Vagina (tissue), 2 donors: ENCODE measurements around the gene FOXP4. TPM values are rescaled to one million over a fixed set of nuclear protein-coding genes. Genes with fewer than 3 reads are reported as not detected.

Source experiments
- DNase-seq, 2 donors: peaks; one replicate each; pipeline ENCODE4 v3.0.0-alpha.2; 2017; ENCODE audit errors: extremely low spot score in 2 of 2
- H3K27ac ChIP-seq: fragments of 200-600 bp; sonication (generic); one replicate; pipeline ENCODE4 v1.5.1; 2019
- H3K27me3 ChIP-seq: fragments of 200-600 bp; sonication (generic); one replicate; pipeline ENCODE4 v1.5.1; 2019
- H3K36me3 ChIP-seq, 2 donors: fragments of 200-600 bp; sonication (generic); one replicate each; pipeline ENCODE4 v1.5.1; 2017 to 2019
- H3K4me1 ChIP-seq: fragments of 200-600 bp; sonication (generic); one replicate; pipeline ENCODE4 v1.5.1; 2019
- H3K4me3 ChIP-seq, 2 donors: fragments of 200-600 bp; sonication (generic); 1 replicate in 1 of 2; 2 replicates in 1 of 2; pipeline ENCODE4 v1.5.1; 2016 to 2019
- H3K9me3 ChIP-seq: fragments of 200-600 bp; sonication (generic); one replicate; pipeline ENCODE4 v1.5.1; 2019
- CTCF ChIP-seq, 3 experiments: fragments of 450-650 bp in 2 of 3; fragments of 200-600 bp in 1 of 3; sonication (generic) in 1 of 3; IDR thresholded peaks; one replicate each; pipeline ENCODE4 v1.5.1; 2017 to 2019; ENCODE audit warnings: antibody characterized with exemption in 3 of 3, mild to moderate bottlenecking in 2 of 3, moderate library complexity in 2 of 3
- POLR2A ChIP-seq, 2 donors: fragments of 450-650 bp; IDR thresholded peaks; one replicate each; pipeline ENCODE4 v1.6.1; 2017; ENCODE audit warnings: antibody characterized with exemption in 2 of 2, mild to moderate bottlenecking in 2 of 2, moderate library complexity in 2 of 2
- POLR2AphosphoS5 ChIP-seq, 2 donors: sonication (generic); formaldehyde crosslinking; IDR thresholded peaks; one replicate each; pipeline ENCODE4 v1.9.0; 2017; ENCODE audit warnings: antibody characterized with exemption in 2 of 2, mild to moderate bottlenecking in 2 of 2, low read depth in 1 of 2; ENCODE audit not compliant: insufficient read depth in 1 of 2
- intact Hi-C: fragments of 100-400 bp; cut with DNase I; formaldehyde crosslinking; loops from one replicate; pipeline ENCODE4 v1.15.1; 2023
- total RNA-seq: library from RNA; depleted of rRNA; stranded (reverse); fragments of >200 nt; gene quantifications from one replicate; pipeline ENCODE4 v1.2.3, GENCODE V29; 2016

The FOXP4 gene
- total RNA-seq, 1 donor from 2014 or later = 7.4 TPM

DNA sequence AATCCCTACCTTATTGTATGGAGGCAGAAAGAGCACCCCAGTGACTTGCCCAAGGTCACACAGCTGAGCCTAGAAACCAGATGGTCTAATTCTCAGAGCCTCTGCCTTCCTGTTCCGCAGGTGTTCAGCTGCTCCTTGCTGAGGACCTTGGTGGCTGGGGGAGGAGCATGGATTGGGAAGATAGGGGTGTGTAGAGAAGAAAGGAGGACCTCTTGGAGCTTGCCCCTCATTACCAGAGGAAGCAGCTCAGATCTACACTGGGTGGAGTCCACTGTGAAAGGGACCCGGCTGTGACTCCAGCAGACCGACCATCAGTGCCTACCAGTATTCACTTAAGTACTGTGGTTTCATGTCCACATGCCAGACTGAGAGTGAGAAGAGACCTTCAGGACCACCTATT lies 15.2 kb downstream of the FOXP4 start:
- Histone ChIP-seq H3K4me3 (no peak overlapping the region), H3K4me1 (peaks cover 14% of the 10 kb centered on the region), H3K36me3 (no peaks in the 10 kb centered on the region), H3K27me3 (no peaks in the 10 kb centered on the region), H3K27ac (no peak overlapping the region), H3K9me3 (no peaks in the 10 kb centered on the region)
- no peak for DNase-seq
- TF ChIP-seq POLR2A (IDR thresholded peaks at IDR 0.05) = no peak
- TF ChIP-seq CTCF (IDR thresholded peaks at IDR 0.05) = no peak
- TF ChIP-seq POLR2AphosphoS5 (IDR thresholded peaks at IDR 0.05; ENCODE audit: insufficient read depth in 1 of 2, low read depth in 1 of 2) = no peak
- intact Hi-C loops = no loop called here

DNA sequence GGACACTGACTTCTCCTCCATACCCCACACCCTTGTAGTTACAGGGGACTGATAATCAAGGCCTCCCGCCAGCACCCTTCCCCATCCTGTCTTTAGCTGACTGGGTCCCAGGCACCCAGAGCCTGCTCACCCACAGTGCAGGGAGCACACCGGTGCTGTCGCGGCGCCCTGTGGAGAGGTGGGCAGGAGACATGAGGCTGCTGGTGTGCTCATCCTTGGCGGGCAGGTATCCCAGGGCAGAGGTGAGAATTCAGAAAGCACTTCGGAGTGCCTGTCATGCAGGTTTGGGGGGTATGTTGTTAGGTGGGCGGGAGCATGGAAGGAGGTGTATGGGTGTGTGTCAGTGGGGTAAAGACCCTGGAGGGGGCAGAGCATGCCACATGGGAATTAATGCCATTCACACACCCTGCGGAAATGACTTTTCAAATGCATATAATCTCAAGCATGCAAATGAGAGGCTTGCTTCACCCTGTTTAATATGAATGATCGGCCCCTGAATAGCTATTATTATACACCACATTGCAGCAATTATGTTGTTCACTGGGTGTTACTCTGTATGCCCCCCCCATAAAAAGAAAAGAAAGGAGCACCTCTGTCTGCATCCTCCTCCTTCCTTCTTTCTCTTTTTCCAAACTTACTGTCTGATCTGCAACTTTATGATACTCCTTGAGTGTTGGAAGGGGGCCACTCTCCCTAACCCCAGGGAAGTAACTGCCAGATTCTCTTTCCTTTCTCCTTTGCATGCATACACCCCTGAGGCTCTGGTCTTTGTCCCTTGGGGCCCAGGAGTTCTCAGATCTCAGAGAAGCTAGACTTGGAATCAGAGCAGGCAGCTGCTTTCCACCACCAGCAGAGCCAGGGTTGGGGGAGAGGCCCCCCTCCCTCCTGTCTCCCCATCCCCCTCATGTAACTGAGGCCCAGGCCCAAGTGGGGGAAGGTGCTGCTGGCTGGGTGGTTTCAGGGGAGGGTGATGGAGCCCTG lies 16.0 kb downstream of the FOXP4 start:
- H3K27ac ChIP-seq = no peak overlapping the region
- DNase-seq = no peak
- intact Hi-C loops = no loop called here
- no peaks in the 10 kb centered on the region for H3K36me3 ChIP-seq
- H3K9me3 ChIP-seq = no peaks in the 10 kb centered on the region
- H3K4me3 ChIP-seq = no peak overlapping the region
- H3K27me3 ChIP-seq = no peaks in the 10 kb centered on the region
- TF ChIP-seq POLR2AphosphoS5 (IDR thresholded peaks at IDR 0.05; ENCODE audit: insufficient read depth in 1 of 2, low read depth in 1 of 2) (no peak), POLR2A (IDR thresholded peaks at IDR 0.05) (no peak), CTCF (IDR thresholded peaks at IDR 0.05) (no peak)
- peaks cover 14% of the 10 kb centered on the region for H3K4me1 ChIP-seq

DNA sequence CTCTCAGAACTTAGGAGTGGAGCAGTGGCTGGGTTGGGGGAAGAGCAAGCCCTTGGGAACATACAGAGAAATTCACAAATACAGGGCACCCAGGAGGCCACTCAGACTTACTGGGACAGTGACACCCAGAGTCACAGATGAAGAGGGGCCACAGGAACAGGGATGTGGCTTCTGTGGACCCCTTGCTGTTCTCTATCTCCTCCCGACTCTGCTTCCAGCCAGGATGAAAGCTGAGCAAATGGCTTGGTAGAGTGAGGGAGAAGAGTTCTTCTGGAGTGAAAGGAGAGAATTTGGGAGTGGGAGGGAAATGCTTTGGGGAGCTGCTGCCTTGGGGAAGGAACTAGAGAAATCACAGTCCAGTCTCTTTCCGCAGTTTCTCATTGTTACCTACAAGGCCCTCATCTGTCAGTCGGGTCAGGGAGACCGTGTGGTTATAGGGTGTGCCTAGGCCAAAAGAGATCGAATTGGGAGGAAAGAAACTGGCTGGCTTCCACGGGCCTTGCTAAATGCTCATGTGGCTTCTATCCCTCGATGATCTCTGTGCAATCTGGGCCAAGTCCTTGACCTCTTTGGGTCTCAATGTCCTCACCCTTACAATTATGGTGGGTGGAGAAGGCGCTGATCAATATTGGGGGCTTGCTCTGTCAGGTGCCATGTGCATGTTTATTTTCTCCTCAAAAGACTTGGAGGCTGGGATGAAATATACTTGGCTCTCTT lies 17.0 kb downstream of the FOXP4 start:
- H3K4me3 ChIP-seq = no peak overlapping the region
- no peak for DNase-seq
- peaks cover 14% of the 10 kb centered on the region for H3K4me1 ChIP-seq

GRCh38 chr6:41564448-41565142 lies 18.4 kb downstream of the FOXP4 start:
- H3K27ac ChIP-seq = no peak overlapping the region
- H3K4me3 ChIP-seq = no peak overlapping the region
- H3K9me3 ChIP-seq = no peaks in the 10 kb centered on the region
- intact Hi-C loops = no loop called here
- no peaks in the 10 kb centered on the region for H3K36me3 ChIP-seq
- DNase-seq = no peak
- no peak for TF ChIP-seq POLR2AphosphoS5 (IDR thresholded peaks at IDR 0.05; ENCODE audit: insufficient read depth in 1 of 2, low read depth in 1 of 2)
- TF ChIP-seq CTCF (IDR thresholded peaks at IDR 0.05) = no peak
- TF ChIP-seq POLR2A (IDR thresholded peaks at IDR 0.05) = no peak
- no peaks in the 10 kb centered on the region for H3K27me3 ChIP-seq
- peaks cover 26% of the 10 kb centered on the region for H3K4me1 ChIP-seq

More for the DNA sequence above, 17.0 kb downstream of the FOXP4 start:
- Histone ChIP-seq H3K27ac (no peak overlapping the region), H3K9me3 (no peaks in the 10 kb centered on the region), H3K27me3 (no peaks in the 10 kb centered on the region), H3K36me3 (no peaks in the 10 kb centered on the region)
- TF ChIP-seq POLR2A (IDR thresholded peaks at IDR 0.05) = no peak
- TF ChIP-seq CTCF (IDR thresholded peaks at IDR 0.05) = no peak
- TF ChIP-seq POLR2AphosphoS5 (IDR thresholded peaks at IDR 0.05; ENCODE audit: insufficient read depth in 1 of 2, low read depth in 1 of 2) = no peak
- intact Hi-C loops = no loop called here
